Fibroblast of pulmonary artery (primary cell): ENCODE data around the gene TRMT61A.
A peak's percentile ranks its signal among the peaks of the same experiment; 100 is the strongest.

Experiments used
- DNase-seq: peaks from one replicate; pipeline ENCODE4 v3.0.0-alpha.2; 2010; ENCODE audit warnings: low read depth
- H3K4me3 ChIP-seq: replicated peaks from 2 replicates; pipeline ENCODE4 v1.5.1; 2011; ENCODE audit warnings: low read depth, mild to moderate bottlenecking, control low read depth, low read length, moderate library complexity
- CTCF ChIP-seq: IDR thresholded peaks from 2 replicates; pipeline ENCODE4 v1.5.1; 2011; ENCODE audit warnings: mild to moderate bottlenecking, control low read depth, low read length, inconsistent platforms; ENCODE audit errors: missing control alignments

TRMT61A gene

GRCh38 chr14:103552011-103552845, 23.2 kb downstream of the TRMT61A start:
- TF ChIP-seq CTCF: no peak
- peak; percentile 47 for DNase-seq
- no peak overlapping the region for H3K4me3 ChIP-seq

GRCh38 chr14:103552846-103553210, 23.8 kb downstream of the TRMT61A start:
- H3K4me3 ChIP-seq: no peak overlapping the region
- TF ChIP-seq CTCF: no peak
- DNase-seq: no peak

- no peak for TF ChIP-seq CTCF
- no peak overlapping the region for H3K4me3 ChIP-seq
- DNase-seq: no peak
Measured at GRCh38 chr14:103555559-103556337, 26.8 kb downstream of the TRMT61A start.

GRCh38 chr14:103556946-103557758, 28.2 kb downstream of the TRMT61A start:
- DNase-seq: no peak
- no peak for TF ChIP-seq CTCF
- H3K4me3 ChIP-seq: no peak overlapping the region

GRCh38 chr14:103558071-103558882, 29.3 kb downstream of the TRMT61A start:
- TF ChIP-seq CTCF: no peak
- no peak overlapping the region for H3K4me3 ChIP-seq
- DNase-seq: peak; percentile 57

- DNase-seq: no peak
- TF ChIP-seq CTCF: no peak
- H3K4me3 ChIP-seq: no peak overlapping the region
Measured at GRCh38 chr14:103559766-103560165, 30.8 kb downstream of the TRMT61A start.
